ENCODE measurements around the gene ADAMTS16.

DNA sequence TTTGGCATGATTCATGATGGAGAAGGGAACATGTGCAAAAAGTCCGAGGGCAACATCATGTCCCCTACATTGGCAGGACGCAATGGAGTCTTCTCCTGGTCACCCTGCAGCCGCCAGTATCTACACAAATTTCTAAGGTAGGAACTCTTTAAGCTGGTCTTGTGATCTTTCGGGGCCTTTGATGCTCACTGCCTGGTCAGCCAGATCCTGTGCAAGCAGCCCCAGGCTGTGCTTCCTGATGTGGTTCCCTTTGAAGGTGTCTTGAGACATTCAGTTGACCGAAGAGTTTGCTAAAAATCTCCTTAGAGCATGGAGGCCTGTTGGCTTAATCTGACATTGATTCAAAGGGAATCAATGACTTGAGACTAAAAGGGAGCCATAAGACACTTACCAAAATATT, 60.0 kb downstream of the ADAMTS16 start:
- TF ChIP-seq, protein P1, sequence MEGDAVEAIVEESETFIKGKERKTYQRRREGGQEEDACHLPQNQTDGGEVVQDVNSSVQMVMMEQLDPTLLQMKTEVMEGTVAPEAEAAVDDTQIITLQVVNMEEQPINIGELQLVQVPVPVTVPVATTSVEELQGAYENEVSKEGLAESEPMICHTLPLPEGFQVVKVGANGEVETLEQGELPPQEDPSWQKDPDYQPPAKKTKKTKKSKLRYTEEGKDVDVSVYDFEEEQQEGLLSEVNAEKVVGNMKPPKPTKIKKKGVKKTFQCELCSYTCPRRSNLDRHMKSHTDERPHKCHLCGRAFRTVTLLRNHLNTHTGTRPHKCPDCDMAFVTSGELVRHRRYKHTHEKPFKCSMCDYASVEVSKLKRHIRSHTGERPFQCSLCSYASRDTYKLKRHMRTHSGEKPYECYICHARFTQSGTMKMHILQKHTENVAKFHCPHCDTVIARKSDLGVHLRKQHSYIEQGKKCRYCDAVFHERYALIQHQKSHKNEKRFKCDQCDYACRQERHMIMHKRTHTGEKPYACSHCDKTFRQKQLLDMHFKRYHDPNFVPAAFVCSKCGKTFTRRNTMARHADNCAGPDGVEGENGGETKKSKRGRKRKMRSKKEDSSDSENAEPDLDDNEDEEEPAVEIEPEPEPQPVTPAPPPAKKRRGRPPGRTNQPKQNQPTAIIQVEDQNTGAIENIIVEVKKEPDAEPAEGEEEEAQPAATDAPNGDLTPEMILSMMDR (IDR thresholded peaks at IDR 0.05): no peak
- TF ChIP-seq POLR2A (IDR thresholded peaks at IDR 0.05): no peak

All from esophagus squamous epithelium (tissue), 4 donors.